ENCODE results near the gene HAUS5.
A peak's percentile ranks its signal among the peaks of the same experiment; 100 is the strongest.
"Not testable (repeated sequence)": the region's sequence is repeated elsewhere in the genome, so short reads cannot be mapped to it uniquely, and the experiment has no call there.

The HAUS5 gene

GRCh38 chr19:35643255-35644205, 31.0 kb downstream of the HAUS5 start:
- no peak for DNase-seq (ENCODE audit: low spot score)

DNA sequence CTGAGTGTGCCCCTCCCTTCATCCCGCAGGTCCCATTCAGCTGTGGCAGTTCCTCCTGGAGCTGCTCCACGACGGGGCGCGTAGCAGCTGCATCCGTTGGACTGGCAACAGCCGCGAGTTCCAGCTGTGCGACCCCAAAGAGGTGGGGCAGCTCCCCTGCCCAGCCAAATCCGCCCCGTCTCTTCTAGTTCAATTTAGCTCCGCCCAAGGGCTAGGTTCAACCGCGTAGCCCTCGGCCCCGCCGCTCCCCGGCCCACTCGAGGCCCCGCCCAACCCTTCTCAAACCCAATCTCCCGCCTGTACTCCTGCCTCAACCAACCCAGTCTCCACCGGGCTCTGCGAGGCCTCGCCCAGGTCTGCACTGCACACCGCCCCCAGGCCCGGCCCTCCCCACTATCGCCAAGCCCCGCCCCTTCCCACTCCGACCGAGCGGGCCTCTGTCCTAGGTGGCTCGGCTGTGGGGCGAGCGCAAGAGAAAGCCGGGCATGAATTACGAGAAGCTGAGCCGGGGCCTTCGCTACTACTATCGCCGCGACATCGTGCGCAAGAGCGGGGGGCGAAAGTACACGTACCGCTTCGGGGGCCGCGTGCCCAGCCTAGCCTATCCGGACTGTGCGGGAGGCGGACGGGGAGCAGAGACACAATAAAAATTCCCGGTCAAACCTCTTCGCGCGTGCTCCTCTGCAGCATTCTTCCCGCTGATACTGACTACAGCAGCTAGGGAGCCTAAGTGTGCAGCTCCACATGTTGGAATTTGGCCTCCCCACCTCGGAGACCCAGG, 31.9 kb downstream of the HAUS5 start:
- DNase-seq (ENCODE audit: low spot score): peak; percentile 53

- peak; percentile 49 for DNase-seq (ENCODE audit: low spot score)
These were observed 32.6 kb downstream of the HAUS5 start for GRCh38 chr19:35644987-35645679.

DNA sequence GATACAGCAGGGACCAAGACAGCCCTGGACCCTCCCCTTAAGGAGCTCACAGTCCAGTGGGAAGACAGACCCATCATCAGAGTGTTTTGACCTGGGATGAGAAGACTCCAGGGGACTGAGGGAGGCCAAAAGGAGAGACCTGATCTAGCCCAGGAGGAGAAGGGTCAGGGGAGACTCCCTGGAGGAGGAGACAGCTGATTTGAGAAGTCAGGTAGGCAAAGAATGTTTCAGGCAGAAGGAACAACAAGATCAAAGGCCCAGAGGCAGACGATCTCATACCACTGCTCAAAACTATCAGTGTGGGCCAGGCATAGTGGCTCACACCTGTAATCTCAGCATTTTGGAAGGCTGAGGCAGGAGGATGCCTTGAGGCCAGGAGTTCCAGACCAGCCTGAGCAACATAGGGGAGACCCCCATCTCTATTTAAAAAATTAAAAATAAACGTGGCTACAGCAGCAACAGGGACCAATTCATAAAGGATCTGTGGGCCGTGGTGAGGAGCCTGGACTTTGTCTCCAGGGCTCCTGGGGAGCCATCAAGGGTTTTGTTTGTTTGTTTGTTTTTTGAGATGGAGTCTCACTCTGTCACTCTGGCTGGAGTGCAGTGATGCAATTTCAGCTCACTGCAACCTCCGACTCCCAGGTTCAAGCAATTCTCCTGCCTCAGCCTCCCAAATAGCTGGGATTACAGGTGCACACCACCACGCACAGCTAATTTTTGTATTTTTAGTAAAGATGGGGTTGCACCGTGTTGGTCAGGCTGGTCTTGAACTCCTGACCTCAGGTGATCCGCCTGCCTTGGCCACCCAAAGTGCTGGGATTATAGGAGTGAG, 33.4 kb downstream of the HAUS5 start:
- no peak for DNase-seq (ENCODE audit: low spot score)

- DNase-seq (ENCODE audit: low spot score): peak; percentile 98
These were observed 35.8 kb downstream of the HAUS5 start, which contains the start of gene COX6B1 for GRCh38 chr19:35648017-35648961. COX6B1 (plus strand) TSS chr19:35648323; CDS start chr19:35651244, 2,921 bp downstream.

GRCh38 chr19:35650581-35650980, 38.0 kb downstream of the HAUS5 start:
- no peak for DNase-seq (ENCODE audit: low spot score)

- DNase-seq (ENCODE audit: low spot score): not testable (repeated sequence)
These were observed 42.3 kb downstream of the HAUS5 start for GRCh38 chr19:35654828-35655227.

DNA sequence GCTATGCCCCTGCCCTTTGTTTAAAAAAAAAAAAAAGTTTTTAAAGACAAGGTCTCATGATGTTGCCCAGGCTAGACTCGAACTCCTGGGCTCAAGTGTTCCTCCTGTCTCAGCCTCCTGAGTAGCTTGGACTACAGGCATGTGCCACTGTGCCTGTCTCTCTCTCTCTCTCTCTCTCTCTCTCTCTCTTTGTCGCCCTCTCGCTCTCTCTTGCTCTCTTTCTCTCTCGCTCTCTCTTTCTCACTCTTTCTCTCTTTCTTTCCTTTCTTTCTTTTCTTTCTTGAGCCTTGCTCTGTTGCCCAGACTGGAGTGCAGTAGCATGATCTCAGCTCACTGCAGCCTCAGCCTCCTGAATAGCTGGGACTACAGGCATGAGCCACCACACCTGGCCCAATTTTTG, 43.1 kb downstream of the HAUS5 start:
- DNase-seq (ENCODE audit: low spot score): no peak

DNA sequence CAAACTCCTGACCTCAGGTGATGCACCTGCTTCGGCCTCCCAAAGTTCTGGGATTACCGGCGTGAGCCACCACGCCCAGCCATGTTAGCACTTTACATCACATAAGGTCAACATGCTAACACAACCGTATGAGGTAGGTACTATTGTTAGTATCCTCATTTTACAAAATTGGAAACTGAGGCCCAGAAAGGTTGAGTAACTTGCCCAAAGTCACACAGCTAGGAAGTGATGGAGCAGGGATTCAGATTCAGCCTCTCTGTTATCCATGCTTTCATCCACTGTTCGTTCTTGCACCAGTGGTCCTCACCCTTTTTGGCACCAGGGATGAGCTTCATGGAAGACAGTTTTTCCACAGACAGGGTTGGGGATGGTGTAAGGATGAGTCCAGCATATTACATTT, 44.2 kb downstream of the HAUS5 start:
- DNase-seq (ENCODE audit: low spot score): no peak

- DNase-seq (ENCODE audit: low spot score): no peak
These were observed 45.6 kb downstream of the HAUS5 start for GRCh38 chr19:35657904-35658700.

DNA sequence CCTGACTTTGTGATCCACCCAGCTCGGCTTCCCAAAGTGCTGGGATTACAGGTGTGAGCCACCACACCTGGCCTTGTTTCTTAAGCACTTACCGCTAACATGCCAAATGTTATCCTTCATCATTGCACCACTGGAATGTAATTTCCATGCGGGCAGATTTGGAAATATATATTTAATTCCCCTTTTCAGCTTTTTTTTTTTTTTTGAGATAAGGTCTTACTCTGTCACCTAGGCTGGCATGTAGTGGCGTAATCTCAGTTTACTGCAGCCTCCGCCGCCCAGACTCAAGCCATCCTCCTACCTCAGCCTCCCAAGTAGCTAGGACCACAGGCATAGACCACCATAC, 49.4 kb downstream of the HAUS5 start:
- DNase-seq (ENCODE audit: low spot score): no peak

- DNase-seq (ENCODE audit: low spot score): no peak
These were observed 51.4 kb downstream of the HAUS5 start for GRCh38 chr19:35663981-35664380.

DNA sequence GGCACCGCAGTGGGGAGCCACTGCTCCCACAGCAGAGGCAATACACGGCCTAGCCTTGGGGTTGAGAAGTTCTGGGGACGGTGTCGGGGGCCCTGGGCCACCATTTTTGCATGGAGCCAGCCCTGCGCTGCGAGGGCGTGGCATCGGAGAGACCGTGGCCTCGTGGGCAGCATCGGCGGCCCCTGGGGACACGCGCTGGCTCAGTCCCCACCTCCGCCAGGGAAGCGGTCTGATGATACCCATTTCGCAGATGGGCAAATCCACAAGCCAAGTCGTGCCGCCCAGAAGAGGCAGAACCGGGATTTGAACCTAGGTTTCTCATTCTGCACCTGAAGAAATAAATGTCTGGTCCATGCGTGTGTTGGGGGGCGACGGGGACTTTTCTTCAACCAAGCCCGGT, 52.6 kb downstream of the HAUS5 start:
- no peak for DNase-seq (ENCODE audit: low spot score)

- no peak for DNase-seq (ENCODE audit: low spot score)
These were observed 53.1 kb downstream of the HAUS5 start for GRCh38 chr19:35665604-35666003.

- no peak for DNase-seq (ENCODE audit: low spot score)
These were observed 53.8 kb downstream of the HAUS5 start, which contains the start of gene UPK1A for GRCh38 chr19:35666251-35666913. UPK1A (plus strand) TSS chr19:35666517; CDS start chr19:35666813, 296 bp downstream.

DNA sequence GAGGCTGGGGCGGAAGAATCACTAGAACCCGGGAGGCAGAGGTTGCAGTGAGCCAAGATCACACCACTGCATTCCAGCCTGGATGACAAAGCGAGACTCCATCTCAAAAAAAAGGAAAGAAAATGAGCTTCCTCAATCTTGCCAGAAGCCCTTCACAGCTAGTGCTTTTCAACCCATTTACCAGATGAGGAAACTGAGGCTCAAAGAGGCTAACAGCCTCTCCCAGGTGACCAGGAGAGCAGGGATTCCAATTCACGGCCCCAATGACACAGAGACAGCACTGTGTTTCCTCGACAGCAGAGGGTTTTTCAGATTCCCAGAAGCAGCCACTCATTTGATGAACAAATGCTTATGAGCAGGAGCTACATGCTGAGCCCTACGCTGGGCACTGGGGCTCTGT, 57.0 kb downstream of the HAUS5 start:
- DNase-seq (ENCODE audit: low spot score): no peak

DNA sequence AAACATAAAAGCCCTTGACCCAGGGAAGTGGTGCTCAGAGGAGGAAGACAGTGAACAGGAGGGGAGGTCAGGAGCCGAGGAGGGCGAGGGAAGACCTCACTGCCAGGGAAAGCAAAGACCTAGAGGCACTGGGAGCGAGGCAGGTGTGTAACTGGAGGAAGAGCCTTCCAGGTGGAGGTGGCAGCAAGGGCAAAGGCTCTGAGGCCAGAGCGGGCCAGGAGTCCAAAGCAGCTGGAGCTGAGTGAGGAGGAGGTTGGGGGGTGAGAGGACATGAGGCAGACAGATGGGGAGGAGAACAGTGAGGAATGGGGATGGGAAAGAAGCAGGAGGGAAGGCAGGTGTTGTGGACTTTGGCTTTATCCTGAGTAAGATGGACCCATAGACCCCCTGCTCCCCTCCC, 57.4 kb downstream of the HAUS5 start:
- no peak for DNase-seq (ENCODE audit: low spot score)

DNA sequence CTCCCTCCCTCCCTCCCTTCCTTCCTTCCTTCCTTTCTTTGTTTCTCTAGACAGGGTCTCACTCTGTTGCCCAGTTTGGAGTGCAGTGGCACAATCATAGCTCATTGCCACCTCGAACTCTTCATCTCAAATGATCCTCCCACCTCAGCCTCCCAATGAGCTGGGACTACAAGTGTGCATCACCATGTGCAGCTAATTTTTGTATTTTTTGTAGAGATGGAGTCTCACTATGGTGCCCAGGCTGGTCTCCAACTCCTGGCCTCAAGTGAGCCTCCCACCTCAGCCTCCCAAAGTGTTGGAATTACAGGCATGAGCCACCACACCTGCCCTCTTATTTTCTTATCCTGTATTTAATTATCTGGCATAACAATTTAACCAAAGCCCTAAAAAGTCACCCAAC, 58.2 kb downstream of the HAUS5 start:
- DNase-seq (ENCODE audit: low spot score): no peak

DNA sequence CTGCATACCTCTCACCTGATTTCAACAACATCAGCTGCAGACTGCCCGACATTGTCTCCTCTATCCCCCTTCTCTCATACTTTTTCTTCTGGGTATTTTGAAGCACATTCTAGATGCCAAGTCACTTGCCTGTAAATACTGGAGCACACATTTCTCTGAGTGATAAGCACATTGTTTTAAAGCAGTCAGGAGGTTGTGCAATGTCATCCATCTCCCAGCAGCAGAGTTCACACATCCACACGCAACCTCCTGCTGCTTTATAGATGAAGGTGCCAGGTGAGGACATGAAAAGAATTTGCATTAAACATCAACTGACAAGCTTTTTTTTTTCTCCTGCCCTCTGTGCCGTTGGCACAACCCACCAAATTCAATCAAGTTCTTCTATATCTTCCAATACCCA, 59.3 kb downstream of the HAUS5 start:
- DNase-seq (ENCODE audit: low spot score): no peak
